Measurements from ENCODE around the gene MAJIN.

DNA sequence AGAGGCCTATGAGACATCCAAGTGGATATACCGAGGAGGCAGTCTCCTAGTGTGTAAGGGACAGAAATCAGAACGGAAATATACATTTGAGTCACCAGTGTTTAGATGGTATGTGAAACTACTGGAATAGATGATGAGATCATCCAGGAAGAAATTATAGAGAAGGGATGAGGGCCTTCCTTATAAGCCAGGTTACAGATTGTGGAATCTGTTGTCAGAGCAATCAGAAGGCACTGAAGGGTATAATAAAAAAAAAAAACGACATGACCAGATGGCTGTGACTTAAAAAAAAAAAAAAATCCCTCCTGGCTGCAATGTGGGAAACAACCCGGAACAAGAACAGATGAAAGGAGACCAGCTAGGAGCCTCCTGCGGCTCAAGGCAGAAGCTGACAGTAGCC is 2.7 kb downstream of the MAJIN start:
- TF ChIP-seq CTCF (conservative IDR thresholded peaks at IDR 0.05; ENCODE audit: low read depth in 2 of 2): no peak
- no peak for TF ChIP-seq EZH2phosphoT487 (IDR thresholded peaks at IDR 0.05; ENCODE audit: unreplicated experiment)
- TF ChIP-seq POLR2AphosphoS5 (IDR thresholded peaks at IDR 0.05; ENCODE audit: low read depth): no peak
- no peak for TF ChIP-seq REST (IDR thresholded peaks at IDR 0.05; ENCODE audit: unreplicated experiment)
- TF ChIP-seq EZH2 (IDR thresholded peaks at IDR 0.05; ENCODE audit: low read depth, unreplicated experiment): no peak
- no peak for TF ChIP-seq CREB1 (CRISPR knock-in tag; IDR thresholded peaks at IDR 0.05; ENCODE audit: low read depth)
